ENCODE data around the gene MKNK1.

DNA sequence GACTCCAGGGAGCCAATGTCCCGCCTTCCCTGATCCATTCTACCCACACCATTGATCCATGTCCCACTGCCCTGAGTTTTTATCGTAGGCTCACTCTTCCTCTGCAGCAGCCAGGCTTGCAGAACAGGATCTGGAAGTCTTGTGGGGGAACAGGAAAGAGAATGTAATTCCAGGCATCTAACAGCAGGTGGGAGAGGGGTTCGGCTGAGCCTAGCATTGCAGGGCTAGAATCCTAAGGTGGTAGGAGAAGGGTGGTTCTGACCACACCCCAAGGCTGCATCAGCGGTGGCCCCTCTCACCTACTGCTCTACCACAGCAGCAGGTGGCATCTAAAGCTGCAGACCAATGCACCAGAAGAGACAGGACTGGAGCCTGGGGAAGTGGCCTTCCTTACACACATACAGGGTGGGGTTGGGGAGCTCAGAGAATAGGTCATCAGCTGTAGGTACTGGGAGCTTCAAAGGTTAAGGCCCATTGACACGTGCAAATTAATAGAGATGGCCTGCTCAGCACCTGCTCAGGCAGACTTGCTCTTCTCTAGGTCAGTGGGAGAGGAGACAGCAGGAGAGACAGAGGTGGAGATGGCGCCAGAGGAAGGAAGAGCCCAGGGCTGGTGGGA is 73.2 kb downstream of the MKNK1 start:
- TF ChIP-seq, protein P1, sequence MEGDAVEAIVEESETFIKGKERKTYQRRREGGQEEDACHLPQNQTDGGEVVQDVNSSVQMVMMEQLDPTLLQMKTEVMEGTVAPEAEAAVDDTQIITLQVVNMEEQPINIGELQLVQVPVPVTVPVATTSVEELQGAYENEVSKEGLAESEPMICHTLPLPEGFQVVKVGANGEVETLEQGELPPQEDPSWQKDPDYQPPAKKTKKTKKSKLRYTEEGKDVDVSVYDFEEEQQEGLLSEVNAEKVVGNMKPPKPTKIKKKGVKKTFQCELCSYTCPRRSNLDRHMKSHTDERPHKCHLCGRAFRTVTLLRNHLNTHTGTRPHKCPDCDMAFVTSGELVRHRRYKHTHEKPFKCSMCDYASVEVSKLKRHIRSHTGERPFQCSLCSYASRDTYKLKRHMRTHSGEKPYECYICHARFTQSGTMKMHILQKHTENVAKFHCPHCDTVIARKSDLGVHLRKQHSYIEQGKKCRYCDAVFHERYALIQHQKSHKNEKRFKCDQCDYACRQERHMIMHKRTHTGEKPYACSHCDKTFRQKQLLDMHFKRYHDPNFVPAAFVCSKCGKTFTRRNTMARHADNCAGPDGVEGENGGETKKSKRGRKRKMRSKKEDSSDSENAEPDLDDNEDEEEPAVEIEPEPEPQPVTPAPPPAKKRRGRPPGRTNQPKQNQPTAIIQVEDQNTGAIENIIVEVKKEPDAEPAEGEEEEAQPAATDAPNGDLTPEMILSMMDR (IDR thresholded peaks at IDR 0.05; ENCODE audit: insufficient read depth, low read length, poor library complexity, severe bottlenecking) = no peak
- no peak for TF ChIP-seq EZH2phosphoT487 (conservative IDR thresholded peaks at IDR 0.05; ENCODE audit: low read length)
